GM21576 (cell line): Measurements from ENCODE around the gene MAML2.

Source experiments
- ATAC-seq: cut with Tn5 transposase; IDR thresholded peaks from one replicate; pipeline ENCODE4 v1.9.1; 2021; ENCODE audit warnings: mild to moderate bottlenecking, moderate library complexity; ENCODE audit not compliant: unreplicated experiment

Gene MAML2

GRCh38 chr11:96023275-96023674 is 319.7 kb downstream of the MAML2 start:
- no peak for ATAC-seq

- ATAC-seq = no peak
Observed at GRCh38 chr11:96021901-96022650, 320.9 kb downstream of the MAML2 start.

GRCh38 chr11:96019810-96020747 is 322.9 kb downstream of the MAML2 start:
- no peak for ATAC-seq

- no peak for ATAC-seq
Observed at GRCh38 chr11:96019281-96019680, 323.7 kb downstream of the MAML2 start.

GRCh38 chr11:96017856-96018255 is 325.1 kb downstream of the MAML2 start:
- ATAC-seq = no peak

GRCh38 chr11:96016978-96017502 is 326.0 kb downstream of the MAML2 start:
- no peak for ATAC-seq

- ATAC-seq = no peak
Observed at GRCh38 chr11:96015906-96016565, 327.0 kb downstream of the MAML2 start.

- no peak for ATAC-seq
Observed at GRCh38 chr11:96014217-96014616, 328.8 kb downstream of the MAML2 start.

GRCh38 chr11:96013461-96014213 is 329.4 kb downstream of the MAML2 start:
- no peak for ATAC-seq

- ATAC-seq = peak; percentile 88
Observed at GRCh38 chr11:96012086-96012824, 330.7 kb downstream of the MAML2 start.

GRCh38 chr11:96010683-96011082 is 332.3 kb downstream of the MAML2 start:
- ATAC-seq = no peak

GRCh38 chr11:96008161-96008720 is 334.8 kb downstream of the MAML2 start:
- ATAC-seq = no peak

- no peak for ATAC-seq
Observed at GRCh38 chr11:96006037-96006436, 337.0 kb downstream of the MAML2 start.

GRCh38 chr11:96004862-96005261 is 338.1 kb downstream of the MAML2 start:
- no peak for ATAC-seq

GRCh38 chr11:96002754-96003290 is 340.2 kb downstream of the MAML2 start:
- ATAC-seq = no peak

GRCh38 chr11:96002339-96002738 is 340.7 kb downstream of the MAML2 start:
- ATAC-seq = no peak

GRCh38 chr11:96001037-96001436 is 342.0 kb downstream of the MAML2 start:
- no peak for ATAC-seq

GRCh38 chr11:95999711-96000406 is 343.1 kb downstream of the MAML2 start:
- ATAC-seq = no peak
